ENCODE data around the gene IYD. TPM values are rescaled to one million over a fixed set of nuclear protein-coding genes. Genes with fewer than 3 reads are reported as not detected.

The IYD gene
- total and polyA plus RNA-seq, 10 of the 15 experiments (the other 5 are each of a cell fraction or from before 2014, with no cell fraction given), result 0.07 TPM; not detected in 9

DNA sequence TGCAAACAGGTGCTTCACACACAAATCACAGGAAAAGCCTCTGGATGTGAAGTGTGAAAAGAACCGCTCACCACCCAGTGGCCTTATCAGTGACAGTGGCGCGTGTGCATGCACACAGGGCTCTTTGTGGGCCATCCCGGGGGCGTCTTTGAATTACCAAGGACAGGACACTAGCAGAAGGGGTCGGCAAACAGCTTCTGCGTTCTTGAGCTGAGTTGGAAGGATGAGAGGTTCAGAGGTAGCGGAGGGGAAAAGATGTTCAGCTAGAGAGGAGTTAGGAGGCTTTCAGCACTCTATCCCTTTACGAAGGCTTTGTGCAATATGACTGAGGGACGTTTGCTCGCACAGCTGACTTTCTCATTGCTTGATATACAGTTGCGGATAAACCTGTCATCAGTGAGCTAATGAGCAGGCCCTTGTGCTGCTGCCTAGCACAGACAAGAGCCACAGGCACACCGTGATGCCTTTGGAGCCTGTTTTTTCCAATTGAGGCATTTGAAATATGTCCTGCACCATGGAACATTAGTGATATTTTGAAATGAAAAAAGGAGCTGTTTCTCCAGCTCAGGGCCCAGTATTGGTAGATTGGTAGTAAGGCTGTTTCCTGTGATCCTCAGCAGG, 83.1 kb downstream of the IYD start:
- Histone ChIP-seq H3K36me3 (ENCODE audit: control insufficient read depth in 2 of 2, insufficient read depth in 2 of 2, low read length in 1 of 2) (no peaks in the 10 kb centered on the region), H2AFZ (ENCODE audit: control insufficient read depth, low read depth, low read length) (no peak overlapping the region), H3K27me3 (replicated peaks in 1 of 2; ENCODE audit: control insufficient read depth in 2 of 2, insufficient read depth in 2 of 2, low read length in 1 of 2) (no peaks in the 10 kb centered on the region), H3K4me1 (ENCODE audit: control insufficient read depth, insufficient read depth, low read length) (no peaks in the 10 kb centered on the region), H3K4me2 (ENCODE audit: control insufficient read depth, insufficient read depth) (no peak overlapping the region), H3K27ac (ENCODE audit: control insufficient read depth, insufficient read depth) (no peak overlapping the region), H3K79me2 (ENCODE audit: control insufficient read depth, insufficient read depth, low read length) (no peaks in the 10 kb centered on the region), H3K9me3 (replicated peaks; ENCODE audit: control insufficient read depth, insufficient read depth, low read length) (no peaks in the 10 kb centered on the region), H3K9ac (ENCODE audit: control insufficient read depth, insufficient read depth, low read length) (no peak overlapping the region), H3K4me3 (no peak overlapping the region), H4K20me1 (ENCODE audit: control insufficient read depth, insufficient read depth) (no peaks in the 10 kb centered on the region)
- ChIA-PET RAD21 (ENCODE audit: unreplicated experiment) (no interaction called here), SMC1A (ENCODE audit: uncharacterized antibody, unreplicated experiment) (interaction anchor here (0.9 kb wide), 1 partner anchor 363 kb away, joined by 3 read pairs; no protein-coding TSS in a partner anchor), POLR2A (no interaction called here), CTCF (no interaction called here)
- in situ Hi-C loops (cut with MboI), result no loop called here
- TF ChIP-seq TBL1XR1 (IDR thresholded peaks at IDR 0.05; ENCODE audit: low read depth, low read length) (no peak), SMC3 (IDR thresholded peaks at IDR 0.05; ENCODE audit: borderline replicate concordance, low read length) (no peak), MYB (IDR thresholded peaks at IDR 0.05; ENCODE audit: borderline replicate concordance, low read depth, low read length) (no peak), EED (IDR thresholded peaks at IDR 0.05; ENCODE audit: low read depth) (no peak), NR2F1 (conservative IDR thresholded peaks at IDR 0.05) (no peak)
- no peak for ATAC-seq
- 72% methylated on average over 13 of the region's 13 CpGs for WGBS (ENCODE audit: insufficient coverage, insufficient replicate concordance, low lambda C conversion rate, missing lambda C conversion rate)
- BruUV-seq (replicated peaks), result no TSS peak
- DNase-seq (ENCODE audit: low read depth, low spot score), result no peak
- no peak for FAIRE-seq
- intact Hi-C loops (cut with micrococcal nuclease; ENCODE audit: unreplicated experiment), result no loop called here

DNA sequence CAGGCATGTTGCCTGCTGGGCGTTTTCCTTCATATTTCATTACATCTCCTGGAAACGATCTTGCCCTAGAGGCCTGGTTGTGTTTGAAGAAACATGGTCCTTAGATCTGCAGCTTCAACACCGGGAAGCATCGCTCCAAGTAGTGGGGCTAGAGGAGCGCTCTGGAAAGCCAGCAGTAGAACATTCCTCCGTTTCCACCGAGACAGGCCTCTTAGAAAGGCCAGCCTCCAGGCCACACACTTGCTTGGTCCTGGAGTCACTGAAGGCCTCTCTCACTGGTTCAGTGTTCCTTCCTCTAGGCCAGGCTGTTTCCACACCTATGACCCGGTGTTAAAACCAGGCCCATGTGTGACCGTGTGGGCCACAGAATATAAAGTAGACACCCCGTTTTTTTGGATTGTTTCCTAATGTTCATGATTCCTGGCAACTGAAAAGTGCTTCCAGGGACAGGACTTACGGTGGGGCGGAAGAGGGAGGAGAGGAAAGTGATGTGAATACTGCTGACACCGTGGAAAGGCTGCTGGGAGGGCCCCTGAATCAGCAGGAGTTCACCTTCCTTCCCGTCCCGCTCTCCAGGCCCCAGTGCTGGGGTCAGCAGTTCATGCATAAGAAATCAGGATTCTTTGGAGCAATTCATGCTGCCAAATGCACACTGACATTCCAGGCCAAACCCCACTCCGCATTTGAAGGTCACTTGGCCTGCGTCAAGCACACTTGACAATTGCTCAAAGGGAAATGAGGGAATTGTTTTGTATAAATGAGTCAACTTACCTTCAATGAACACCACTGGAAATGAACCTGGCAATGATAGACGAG, 83.8 kb downstream of the IYD start:
- intact Hi-C loops (cut with micrococcal nuclease; ENCODE audit: unreplicated experiment) (no loop called here), in situ Hi-C loops (cut with MboI) (no loop called here)
- TF ChIP-seq SUZ12 (IDR thresholded peaks at IDR 0.05; ENCODE audit: unreplicated experiment) (no peak), WRNIP1 (IDR thresholded peaks at IDR 0.05; ENCODE audit: borderline replicate concordance, low read depth, low read length) (no peak), FOXM1 (IDR thresholded peaks at IDR 0.05; ENCODE audit: low read depth, low read length) (no peak), DPF2 (IDR thresholded peaks at IDR 0.05) (no peak), RUNX3 (IDR thresholded peaks at IDR 0.05; ENCODE audit: low read length) (no peak), CBX3 (IDR thresholded peaks at IDR 0.05; ENCODE audit: borderline replicate concordance, low read depth) (no peak), ZBED1 (IDR thresholded peaks at IDR 0.05; ENCODE audit: borderline replicate concordance) (no peak)
- TF ChIP-seq, protein P1, sequence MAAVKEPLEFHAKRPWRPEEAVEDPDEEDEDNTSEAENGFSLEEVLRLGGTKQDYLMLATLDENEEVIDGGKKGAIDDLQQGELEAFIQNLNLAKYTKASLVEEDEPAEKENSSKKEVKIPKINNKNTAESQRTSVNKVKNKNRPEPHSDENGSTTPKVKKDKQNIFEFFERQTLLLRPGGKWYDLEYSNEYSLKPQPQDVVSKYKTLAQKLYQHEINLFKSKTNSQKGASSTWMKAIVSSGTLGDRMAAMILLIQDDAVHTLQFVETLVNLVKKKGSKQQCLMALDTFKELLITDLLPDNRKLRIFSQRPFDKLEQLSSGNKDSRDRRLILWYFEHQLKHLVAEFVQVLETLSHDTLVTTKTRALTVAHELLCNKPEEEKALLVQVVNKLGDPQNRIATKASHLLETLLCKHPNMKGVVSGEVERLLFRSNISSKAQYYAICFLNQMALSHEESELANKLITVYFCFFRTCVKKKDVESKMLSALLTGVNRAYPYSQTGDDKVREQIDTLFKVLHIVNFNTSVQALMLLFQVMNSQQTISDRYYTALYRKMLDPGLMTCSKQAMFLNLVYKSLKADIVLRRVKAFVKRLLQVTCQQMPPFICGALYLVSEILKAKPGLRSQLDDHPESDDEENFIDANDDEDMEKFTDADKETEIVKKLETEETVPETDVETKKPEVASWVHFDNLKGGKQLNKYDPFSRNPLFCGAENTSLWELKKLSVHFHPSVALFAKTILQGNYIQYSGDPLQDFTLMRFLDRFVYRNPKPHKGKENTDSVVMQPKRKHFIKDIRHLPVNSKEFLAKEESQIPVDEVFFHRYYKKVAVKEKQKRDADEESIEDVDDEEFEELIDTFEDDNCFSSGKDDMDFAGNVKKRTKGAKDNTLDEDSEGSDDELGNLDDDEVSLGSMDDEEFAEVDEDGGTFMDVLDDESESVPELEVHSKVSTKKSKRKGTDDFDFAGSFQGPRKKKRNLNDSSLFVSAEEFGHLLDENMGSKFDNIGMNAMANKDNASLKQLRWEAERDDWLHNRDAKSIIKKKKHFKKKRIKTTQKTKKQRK (IDR thresholded peaks at IDR 0.05; ENCODE audit: low read depth, low read length), result no peak
- whole genome bisulfite sequencing (ENCODE audit: insufficient coverage, insufficient replicate concordance, low lambda C conversion rate, missing lambda C conversion rate), result 27% methylated on average over 18 of the region's 18 CpGs
- DNase-seq (ENCODE audit: low read depth, low spot score), result no peak
- Histone ChIP-seq H2AFZ (ENCODE audit: control insufficient read depth, low read depth, low read length) (no peak overlapping the region), H3K4me3 (no peak overlapping the region), H3K9me3 (replicated peaks; ENCODE audit: control insufficient read depth, insufficient read depth, low read length) (no peaks in the 10 kb centered on the region), H3K9ac (ENCODE audit: control insufficient read depth, insufficient read depth, low read length) (no peak overlapping the region), H3K27me3 (replicated peaks in 1 of 2; ENCODE audit: control insufficient read depth in 2 of 2, insufficient read depth in 2 of 2, low read length in 1 of 2) (no peaks in the 10 kb centered on the region), H3K4me2 (ENCODE audit: control insufficient read depth, insufficient read depth) (no peak overlapping the region), H3K4me1 (ENCODE audit: control insufficient read depth, insufficient read depth, low read length) (no peaks in the 10 kb centered on the region), H3K79me2 (ENCODE audit: control insufficient read depth, insufficient read depth, low read length) (no peaks in the 10 kb centered on the region), H3K27ac (ENCODE audit: control insufficient read depth, insufficient read depth) (no peak overlapping the region), H4K20me1 (ENCODE audit: control insufficient read depth, insufficient read depth) (no peaks in the 10 kb centered on the region), H3K36me3 (ENCODE audit: control insufficient read depth in 2 of 2, insufficient read depth in 2 of 2, low read length in 1 of 2) (no peaks in the 10 kb centered on the region)
- no peak for FAIRE-seq
- SMC1A ChIA-PET (ENCODE audit: uncharacterized antibody, unreplicated experiment), result interaction anchor here (0.9 kb wide), 1 partner anchor 363 kb away, joined by 3 read pairs; no protein-coding TSS in a partner anchor
- RAD21 ChIA-PET (ENCODE audit: unreplicated experiment), result no interaction called here
- BruUV-seq (replicated peaks), result no TSS peak
- ATAC-seq, result no peak
- CTCF ChIA-PET, result interaction anchor here (0.6 to 1.6 kb wide), 2 partner anchors 34 to 584 kb away, joined by 3 to 4 read pairs; no protein-coding TSS in a partner anchor
- POLR2A ChIA-PET, result no interaction called here
